Neutrophil (primary cell): ENCODE data around the gene ZNF385A.
"Not testable (repeated sequence)": the region's sequence is repeated elsewhere in the genome, so short reads cannot be mapped to it uniquely, and the experiment has no call there.

Source experiments
- H3K27ac ChIP-seq: fragments of 200-600 bp; sonication (generic); 2 replicates; pipeline ENCODE4 v1.5.1; 2016; ENCODE audit warnings: mild to moderate bottlenecking, moderate library complexity
- H3K27me3 ChIP-seq: fragments of 200-600 bp; sonication (generic); 2 replicates; pipeline ENCODE4 v1.6.0; 2016; ENCODE audit warnings: mild to moderate bottlenecking
- H3K36me3 ChIP-seq: fragments of 200-600 bp; sonication (generic); 2 replicates; pipeline ENCODE4 v1.5.1; 2017
- H3K4me1 ChIP-seq, 2 experiments: fragments of 200-600 bp in 1 of 2; sonication (generic) in 1 of 2; 1 replicate in 1 of 2; 2 replicates in 1 of 2; pipeline versions ENCODE4 v1.5.1 to v1.6.1; 2013 to 2016; ENCODE audit warnings: low read depth in 1 of 2, low read length in 1 of 2, mild to moderate bottlenecking in 1 of 2, moderate library complexity in 1 of 2; ENCODE audit not compliant: control insufficient read depth in 1 of 2, insufficient read depth in 1 of 2
- H3K4me3 ChIP-seq, 2 experiments: fragments of 200-600 bp in 1 of 2; sonication (generic) in 1 of 2; 1 replicate in 1 of 2; 2 replicates in 1 of 2; pipeline ENCODE4 v1.5.1; 2013 to 2016; ENCODE audit warnings: low read depth in 1 of 2, low read length in 1 of 2, mild to moderate bottlenecking in 1 of 2, moderate library complexity in 1 of 2
- H3K9me3 ChIP-seq: fragments of 200-600 bp; sonication (generic); 2 replicates; pipeline ENCODE4 v1.5.1; 2016
- TF ChIP-seq, protein P1 (sequence below): fragments of 200-600 bp; sonication (generic); IDR thresholded peaks from 2 replicates; pipeline ENCODE4 v1.5.1; 2016; ENCODE audit warnings: antibody characterized with exemption

ZNF385A gene

DNA sequence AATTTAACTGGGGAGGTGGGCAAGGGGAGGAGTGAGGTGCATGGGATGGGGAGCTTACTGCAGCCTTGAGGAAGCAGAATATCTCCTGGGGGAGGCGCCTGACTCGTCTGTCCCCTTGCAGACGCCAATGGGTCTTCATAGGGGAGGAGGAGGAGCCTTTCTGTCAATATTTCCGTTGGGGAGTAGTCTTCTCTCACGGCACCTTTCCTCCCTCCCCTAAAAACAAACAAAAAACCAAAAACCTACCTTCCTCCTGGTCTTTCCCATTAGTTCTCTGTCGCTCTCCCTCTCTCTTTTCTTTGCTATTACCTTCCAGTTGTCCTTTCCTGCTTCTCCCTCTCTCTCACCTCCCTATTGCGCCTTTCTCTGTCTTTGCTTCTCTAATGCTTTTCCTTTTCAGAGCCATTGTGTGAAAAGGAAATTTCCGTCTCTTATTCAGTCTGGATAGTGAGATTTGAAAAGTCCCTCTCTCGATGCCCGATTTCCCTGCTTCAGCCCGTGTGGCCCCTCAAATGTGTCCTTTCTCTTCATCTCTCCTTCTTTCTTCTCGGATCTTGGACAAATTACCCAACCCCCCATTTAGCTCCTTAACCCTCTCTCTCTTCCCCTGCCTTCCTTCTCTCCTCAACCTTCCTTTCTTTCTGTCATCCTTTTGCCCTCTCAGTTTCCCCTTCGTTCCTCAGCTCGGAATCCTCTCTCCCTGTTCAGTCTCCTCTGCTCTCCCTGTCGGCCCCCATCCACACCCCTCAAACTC lies 26.2 kb downstream of the ZNF385A start:
- H3K36me3 ChIP-seq = peaks cover 18% of the 10 kb centered on the region
- peak overlapping the region; percentile 83 for H3K27ac ChIP-seq
- H3K4me1 ChIP-seq = peaks cover 51 to 52% of the 10 kb centered on the region in 2 experiments
- H3K9me3 ChIP-seq = no peaks in the 10 kb centered on the region
- H3K4me3 ChIP-seq = peak overlapping the region; percentile 75 to 83
- H3K27me3 ChIP-seq = peaks cover 17% of the 10 kb centered on the region
- TF ChIP-seq, protein P1, sequence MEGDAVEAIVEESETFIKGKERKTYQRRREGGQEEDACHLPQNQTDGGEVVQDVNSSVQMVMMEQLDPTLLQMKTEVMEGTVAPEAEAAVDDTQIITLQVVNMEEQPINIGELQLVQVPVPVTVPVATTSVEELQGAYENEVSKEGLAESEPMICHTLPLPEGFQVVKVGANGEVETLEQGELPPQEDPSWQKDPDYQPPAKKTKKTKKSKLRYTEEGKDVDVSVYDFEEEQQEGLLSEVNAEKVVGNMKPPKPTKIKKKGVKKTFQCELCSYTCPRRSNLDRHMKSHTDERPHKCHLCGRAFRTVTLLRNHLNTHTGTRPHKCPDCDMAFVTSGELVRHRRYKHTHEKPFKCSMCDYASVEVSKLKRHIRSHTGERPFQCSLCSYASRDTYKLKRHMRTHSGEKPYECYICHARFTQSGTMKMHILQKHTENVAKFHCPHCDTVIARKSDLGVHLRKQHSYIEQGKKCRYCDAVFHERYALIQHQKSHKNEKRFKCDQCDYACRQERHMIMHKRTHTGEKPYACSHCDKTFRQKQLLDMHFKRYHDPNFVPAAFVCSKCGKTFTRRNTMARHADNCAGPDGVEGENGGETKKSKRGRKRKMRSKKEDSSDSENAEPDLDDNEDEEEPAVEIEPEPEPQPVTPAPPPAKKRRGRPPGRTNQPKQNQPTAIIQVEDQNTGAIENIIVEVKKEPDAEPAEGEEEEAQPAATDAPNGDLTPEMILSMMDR = no peak

DNA sequence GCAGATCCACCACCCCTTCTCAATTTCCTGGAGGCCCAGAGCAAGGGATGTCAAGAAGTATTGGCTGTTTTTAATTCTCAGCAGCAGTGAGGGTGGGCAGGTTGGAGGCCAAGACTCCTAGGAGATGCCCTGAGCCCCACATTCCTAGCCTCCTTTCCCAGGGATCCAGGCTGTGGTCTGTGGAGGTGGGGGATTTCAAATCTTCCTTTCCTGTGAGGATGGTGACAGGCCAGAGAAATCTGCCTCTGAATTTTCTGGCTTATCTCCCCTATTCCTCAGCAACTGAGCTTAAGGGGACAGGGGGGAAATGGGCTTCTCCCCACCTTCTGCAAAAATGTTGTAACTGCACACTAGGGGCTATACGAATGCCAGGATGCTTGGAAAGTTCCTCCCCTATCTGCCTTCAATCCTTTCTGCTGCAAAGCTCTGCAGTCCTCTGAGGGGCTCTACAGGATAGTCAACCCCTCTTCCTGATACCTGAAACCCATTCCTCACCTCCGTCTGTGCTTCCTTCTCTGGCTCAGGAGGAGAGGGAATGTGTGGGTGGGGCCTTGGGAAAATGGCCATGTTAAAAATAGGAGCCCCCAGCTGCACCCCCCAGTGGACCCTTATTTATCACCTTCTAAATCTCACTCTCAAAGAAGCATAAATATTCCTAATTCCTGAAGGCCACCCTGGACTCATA lies 26.9 kb downstream of the ZNF385A start:
- Histone ChIP-seq H3K27ac (no peak overlapping the region), H3K4me3 (peak overlapping the region; percentile 75 to 83)
- TF ChIP-seq, protein P1 = no peak

DNA sequence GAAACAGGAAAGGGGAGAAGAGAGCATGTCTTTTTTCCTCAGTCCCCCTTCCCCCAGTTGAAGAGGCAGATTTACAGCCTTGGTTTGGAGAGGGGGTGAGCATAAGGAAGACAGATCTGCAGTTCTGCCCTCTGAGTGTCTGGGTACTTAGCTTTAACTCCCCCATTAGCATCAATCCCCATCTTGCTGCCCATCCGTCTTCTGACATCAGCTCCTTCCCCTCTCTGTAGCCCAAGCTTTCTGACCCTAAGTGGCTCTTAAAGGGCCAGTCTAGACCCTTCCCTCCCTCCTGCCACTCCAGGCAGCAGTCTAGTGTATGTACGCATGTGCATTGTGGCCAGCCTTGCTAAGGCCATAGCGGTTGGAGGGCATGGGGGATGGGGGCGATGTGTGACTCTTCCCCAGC lies 27.6 kb downstream of the ZNF385A start:
- Histone ChIP-seq H3K27ac (no peak overlapping the region), H3K27me3 (peaks cover 26% of the 10 kb centered on the region), H3K36me3 (peaks cover 26% of the 10 kb centered on the region), H3K4me1 (peaks cover 37 to 38% of the 10 kb centered on the region in 2 experiments), H3K4me3 (no peak overlapping the region), H3K9me3 (no peaks in the 10 kb centered on the region)
- TF ChIP-seq, protein P1 = no peak

More for the DNA sequence above, 26.9 kb downstream of the ZNF385A start:
- H3K27me3 ChIP-seq = peaks cover 20% of the 10 kb centered on the region
- no peaks in the 10 kb centered on the region for H3K9me3 ChIP-seq
- H3K36me3 ChIP-seq = peaks cover 20% of the 10 kb centered on the region
- peaks cover 44 to 45% of the 10 kb centered on the region in 2 experiments for H3K4me1 ChIP-seq

DNA sequence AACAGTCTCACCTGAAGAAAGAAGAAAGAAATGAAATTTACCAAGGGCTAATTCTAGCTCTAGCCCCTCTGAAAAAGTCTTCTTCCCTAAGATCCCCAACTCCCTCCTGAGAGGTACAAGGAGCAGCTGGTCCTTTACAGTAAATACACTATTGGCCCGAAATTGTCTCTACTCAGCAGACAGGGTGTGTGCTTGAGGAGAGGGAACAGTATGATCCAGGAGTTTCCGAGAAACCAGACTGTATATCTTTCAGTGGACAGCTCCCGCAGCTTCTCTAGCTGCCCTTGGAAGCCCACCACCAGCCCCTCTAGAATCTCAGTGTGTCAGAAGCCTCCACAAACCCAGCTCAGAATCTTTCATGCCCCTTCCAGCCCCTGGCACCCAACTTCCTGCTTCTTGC lies 28.3 kb downstream of the ZNF385A start:
- Histone ChIP-seq H3K4me3 (no peak overlapping the region), H3K36me3 (peaks cover 34% of the 10 kb centered on the region), H3K9me3 (no peaks in the 10 kb centered on the region), H3K4me1 (peaks cover 30 to 31% of the 10 kb centered on the region in 2 experiments), H3K27me3 (peaks cover 32% of the 10 kb centered on the region), H3K27ac (no peak overlapping the region)
- TF ChIP-seq, protein P1 = no peak

DNA sequence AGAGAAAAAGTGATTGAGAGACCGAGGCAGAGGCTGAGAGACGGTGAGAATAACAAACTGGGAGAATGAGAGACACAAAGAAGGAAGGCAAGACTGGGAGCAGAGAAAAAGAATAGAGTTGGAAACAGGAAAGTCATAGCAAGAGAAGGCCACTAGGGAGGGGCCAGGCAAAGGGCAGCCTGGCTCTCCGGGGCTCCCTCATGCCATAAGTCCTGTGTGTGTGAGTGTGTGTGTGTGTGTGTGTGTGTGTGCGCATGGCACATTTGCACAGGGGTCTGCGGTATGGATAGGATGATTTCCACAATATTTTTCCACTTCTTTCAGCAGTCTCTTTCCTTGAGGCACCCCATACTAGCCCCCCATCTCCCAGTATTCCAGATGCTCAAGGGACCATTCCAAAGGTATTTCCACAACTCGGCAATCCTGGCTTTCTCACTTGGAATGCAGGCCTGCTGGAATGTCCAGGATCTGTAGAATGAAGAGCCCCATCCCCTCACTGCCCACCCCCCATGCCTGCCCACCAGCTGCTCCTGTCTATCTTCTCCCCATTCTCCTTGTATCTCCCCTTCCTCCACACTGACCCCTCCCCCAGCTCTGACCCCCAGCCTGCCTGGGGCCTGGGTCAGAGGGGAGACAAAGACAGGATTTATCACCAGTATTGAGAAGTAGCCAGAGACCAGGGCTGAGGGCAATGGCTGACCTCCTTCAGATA lies 29.3 kb downstream of the ZNF385A start:
- peaks cover 20 to 21% of the 10 kb centered on the region in 2 experiments for H3K4me1 ChIP-seq
- H3K9me3 ChIP-seq = no peaks in the 10 kb centered on the region
- H3K36me3 ChIP-seq = peaks cover 43% of the 10 kb centered on the region
- H3K27me3 ChIP-seq = peaks cover 32% of the 10 kb centered on the region
- H3K27ac ChIP-seq = no peak overlapping the region
- H3K4me3 ChIP-seq = no peak overlapping the region
- TF ChIP-seq, protein P1 = no peak

DNA sequence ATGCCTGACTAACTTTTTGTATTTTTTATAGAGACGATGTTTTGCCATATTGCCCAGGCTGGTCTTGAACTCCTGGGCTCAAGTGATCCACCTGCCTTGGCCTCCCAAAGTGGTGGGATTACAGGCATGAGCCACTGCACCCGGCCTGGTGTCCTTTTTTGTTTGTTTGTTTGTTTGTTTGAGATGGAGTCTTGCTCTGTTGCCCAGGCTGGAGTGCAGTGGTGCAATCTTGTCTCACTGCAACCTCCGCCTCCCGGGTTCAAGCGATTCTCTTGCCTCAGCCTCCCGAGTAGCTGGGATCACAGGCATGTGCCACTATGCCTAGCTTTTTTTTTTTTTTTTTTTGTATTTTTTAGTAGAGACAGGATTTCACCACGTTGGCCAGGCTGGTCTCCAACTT lies 30.3 kb downstream of the ZNF385A start:
- not testable (repeated sequence) for H3K4me3 ChIP-seq, H3K27ac ChIP-seq, H3K9me3 ChIP-seq
- Histone ChIP-seq H3K36me3 (peaks cover 53% of the 10 kb centered on the region), H3K27me3 (peaks cover 32% of the 10 kb centered on the region), H3K4me1 (peaks cover 11 to 12% of the 10 kb centered on the region in 2 experiments)
